ENCODE results near the gene SLC46A1. TPM values are rescaled to one million over a fixed set of nuclear protein-coding genes. Genes with fewer than 3 reads are reported as not detected.

Gene SLC46A1
- polyA plus RNA-seq, 3 donors: 1.5 to 6.3 (median 1.7) TPM

GRCh38 chr17:28404461-28404811 is 1.6 kb downstream of the SLC46A1 start:
- DNase-seq: no peak
- intact Hi-C loops (cut with micrococcal nuclease): no loop called here
- 98% methylated on average over 5 of the region's 5 CpGs for WGBS (ENCODE audit: insufficient coverage)
- H3K4me1 Mint-ChIP-seq: peaks cover 42% of the 10 kb centered on the region
- H3K27me3 Mint-ChIP-seq (ENCODE audit: low read depth in 3 of 3): peaks cover 0 to 8% (median 2%) of the 10 kb centered on the region in 3 donors
- TF ChIP-seq CTCF (IDR thresholded peaks at IDR 0.05): no peak
- no peaks in the 10 kb centered on the region for H3K9me3 ChIP-seq (replicated peaks in 1 of 2; ENCODE audit: control insufficient read depth in 1 of 2, insufficient read depth in 1 of 2, low read length in 2 of 2)
- H3K27ac Mint-ChIP-seq: peak overlapping the region in 3 of 7 donors; percentile 16 to 33 (median 20)
- no peak overlapping the region for H3K27ac ChIP-seq (ENCODE audit: low read depth in 1 of 2, low read length in 2 of 2)
- H3K27me3 ChIP-seq (ENCODE audit: control insufficient read depth in 2 of 2, insufficient read depth in 2 of 2, low read length in 2 of 2): no peaks in the 10 kb centered on the region
- no peak overlapping the region for H3K9ac ChIP-seq (ENCODE audit: insufficient read depth, low read length, poor library complexity, severe bottlenecking)
- H3K36me3 ChIP-seq (replicated peaks in 1 of 2; ENCODE audit: control insufficient read depth in 1 of 2, insufficient read depth in 2 of 2, low read length in 2 of 2): peaks cover 0 to 7% of the 10 kb centered on the region in 2 donors
- no peaks in the 10 kb centered on the region for H4K20me1 ChIP-seq (ENCODE audit: insufficient read depth, low read length)
- peaks cover 8 to 20% of the 10 kb centered on the region in 2 donors for H3K36me3 Mint-ChIP-seq
- peak overlapping the region in 1 of 3 experiments; percentile 87 for H3K4me3 ChIP-seq (replicated peaks in 1 of 3; ENCODE audit: low read depth in 2 of 3, low read length in 3 of 3)
- no peak overlapping the region for H2AFZ ChIP-seq (ENCODE audit: insufficient read depth, low read depth, low read length, poor library complexity, severe bottlenecking)
- H3K4me1 ChIP-seq (ENCODE audit: control insufficient read depth in 1 of 2, insufficient read depth in 2 of 2, low read length in 2 of 2): peaks cover 35 to 49% of the 10 kb centered on the region in 2 donors
- peak overlapping the region; percentile 41 to 83 for H3K4me3 Mint-ChIP-seq
- peak overlapping the region; percentile 96 for H3K4me2 ChIP-seq (replicated peaks; ENCODE audit: extremely low read depth, low read length, poor library complexity, severe bottlenecking)
- H3K79me2 ChIP-seq (ENCODE audit: insufficient read depth, low read length): no peaks in the 10 kb centered on the region
- H3K9me3 Mint-ChIP-seq: no peaks in the 10 kb centered on the region

DNA sequence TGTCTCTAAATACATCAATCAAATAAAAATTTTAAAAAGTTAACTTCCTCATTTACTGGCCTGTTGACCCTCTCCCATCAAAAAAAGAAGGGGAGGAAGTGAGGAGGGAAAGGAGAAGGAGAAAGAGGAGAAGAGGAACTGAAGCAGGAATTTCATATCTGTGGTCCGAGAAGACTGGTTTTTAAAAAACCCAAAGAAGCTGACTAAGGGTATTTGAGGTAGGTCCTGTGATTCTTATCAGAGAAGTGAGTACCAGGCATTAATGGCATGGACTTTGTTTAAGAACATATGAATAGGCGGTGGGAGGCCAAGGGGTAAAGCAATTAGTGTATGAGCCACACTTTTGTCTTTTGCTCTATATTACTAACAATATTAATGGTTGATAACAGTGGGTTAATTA is 2.0 kb downstream of the SLC46A1 start:
- Mint-ChIP-seq H3K27me3 (ENCODE audit: low read depth in 3 of 3) (peaks cover 0 to 8% (median 2%) of the 10 kb centered on the region in 3 donors), H3K4me1 (peaks cover 42% of the 10 kb centered on the region), H3K36me3 (peaks cover 11 to 25% of the 10 kb centered on the region in 2 donors), H3K9me3 (no peaks in the 10 kb centered on the region), H3K4me3 (peak overlapping the region; percentile 41 to 83), H3K27ac (peak overlapping the region in 3 of 7 donors; percentile 16 to 45 (median 20))
- Histone ChIP-seq H3K79me2 (ENCODE audit: insufficient read depth, low read length) (no peaks in the 10 kb centered on the region), H3K9ac (ENCODE audit: insufficient read depth, low read length, poor library complexity, severe bottlenecking) (no peak overlapping the region), H3K36me3 (replicated peaks in 1 of 2; ENCODE audit: control insufficient read depth in 1 of 2, insufficient read depth in 2 of 2, low read length in 2 of 2) (peaks cover 2 to 11% of the 10 kb centered on the region in 2 donors), H2AFZ (ENCODE audit: insufficient read depth, low read depth, low read length, poor library complexity, severe bottlenecking) (no peak overlapping the region), H3K4me1 (ENCODE audit: control insufficient read depth in 1 of 2, insufficient read depth in 2 of 2, low read length in 2 of 2) (peaks cover 35 to 49% of the 10 kb centered on the region in 2 donors), H3K4me2 (replicated peaks; ENCODE audit: extremely low read depth, low read length, poor library complexity, severe bottlenecking) (peak overlapping the region; percentile 96), H4K20me1 (ENCODE audit: insufficient read depth, low read length) (no peaks in the 10 kb centered on the region), H3K4me3 (replicated peaks in 1 of 3; ENCODE audit: low read depth in 2 of 3, low read length in 3 of 3) (peak overlapping the region in 1 of 3 experiments; percentile 87), H3K27me3 (ENCODE audit: control insufficient read depth in 2 of 2, insufficient read depth in 2 of 2, low read length in 2 of 2) (no peaks in the 10 kb centered on the region), H3K9me3 (replicated peaks in 1 of 2; ENCODE audit: control insufficient read depth in 1 of 2, insufficient read depth in 1 of 2, low read length in 2 of 2) (no peaks in the 10 kb centered on the region), H3K27ac (ENCODE audit: low read depth in 1 of 2, low read length in 2 of 2) (no peak overlapping the region)
- intact Hi-C loops (cut with micrococcal nuclease): no loop called here
- WGBS (ENCODE audit: insufficient coverage): 17% methylated on average over 1 of the region's 2 CpGs
- peak in 2 of 3 donors; percentile 29 to 35 for DNase-seq
- no peak for TF ChIP-seq CTCF (IDR thresholded peaks at IDR 0.05)

Measured in CD14-positive monocyte (primary cell).